B cell (primary cell): ENCODE data around the gene EEA1.

ENCODE experiments used
- CTCF ChIP-seq: fragments of 200-600 bp; IDR thresholded peaks from one replicate; pipeline ENCODE4 v1.8.0; 2022; ENCODE audit warnings: antibody characterized with exemption, mild to moderate bottlenecking
- EZH2 ChIP-seq: IDR thresholded peaks from 2 replicates; pipeline ENCODE4 v1.6.1; 2012; ENCODE audit warnings: borderline replicate concordance, low read depth, mild to moderate bottlenecking, moderate library complexity, low read length; ENCODE audit not compliant: insufficient read depth, poor library complexity, severe bottlenecking

GRCh38 chr12:92756898-92757596 is 172.0 kb downstream of the EEA1 start:
- no peak for TF ChIP-seq CTCF
- TF ChIP-seq EZH2: no peak
